Ammon's horn (tissue), 1 donor: ENCODE data around the gene ZNF70.

ENCODE experiments used
- DNase-seq: peaks from one replicate; pipeline ENCODE4 v3.0.0-alpha.2; 2016; ENCODE audit warnings: low spot score

ZNF70 gene

GRCh38 chr22:23756891-23757290 is 6.0 kb upstream of the ZNF70 start:
- no peak for DNase-seq

- DNase-seq, result no peak
These were observed 4.8 kb upstream of the ZNF70 start for GRCh38 chr22:23755711-23756110.

- peak; percentile 69 for DNase-seq
These were observed 4.2 kb upstream of the ZNF70 start for GRCh38 chr22:23754980-23755636.

GRCh38 chr22:23754220-23754919 is 3.5 kb upstream of the ZNF70 start, which contains the start of gene VPREB3:
VPREB3 (minus strand) TSS chr22:23754425; CDS start chr22:23754363, 62 bp downstream.
- DNase-seq, result no peak

GRCh38 chr22:23753385-23753784 is 2.5 kb upstream of the ZNF70 start:
- no peak for DNase-seq

- DNase-seq, result no peak
These were observed 1.8 kb upstream of the ZNF70 start for GRCh38 chr22:23752750-23753149.

- no peak for DNase-seq
These were observed 1.3 kb upstream of the ZNF70 start for GRCh38 chr22:23752090-23752691.

- DNase-seq, result no peak
These were observed 607 bp upstream of the ZNF70 start for GRCh38 chr22:23751441-23751996.

GRCh38 chr22:23750367-23750713 is 572 bp downstream of the ZNF70 start:
- DNase-seq, result no peak

- DNase-seq, result no peak
These were observed 1.0 kb downstream of the ZNF70 start for GRCh38 chr22:23749841-23750301.

- DNase-seq, result no peak
These were observed 5.1 kb downstream of the ZNF70 start for GRCh38 chr22:23745791-23746190.

GRCh38 chr22:23744485-23744884 is 6.4 kb downstream of the ZNF70 start:
- no peak for DNase-seq

GRCh38 chr22:23744001-23744400 is 6.9 kb downstream of the ZNF70 start:
- no peak for DNase-seq

GRCh38 chr22:23743303-23743705 is 7.6 kb downstream of the ZNF70 start:
- no peak for DNase-seq

- no peak for DNase-seq
These were observed 8.2 kb downstream of the ZNF70 start for GRCh38 chr22:23742505-23743264.

GRCh38 chr22:23737696-23738095 is 13.2 kb downstream of the ZNF70 start:
- DNase-seq, result no peak

GRCh38 chr22:23728108-23728507 is 22.8 kb downstream of the ZNF70 start:
- peak; percentile 57 for DNase-seq

- no peak for DNase-seq
These were observed 28.2 kb downstream of the ZNF70 start for GRCh38 chr22:23722724-23723123.

GRCh38 chr22:23722160-23722559 is 28.8 kb downstream of the ZNF70 start:
- no peak for DNase-seq

- DNase-seq, result no peak
These were observed 30.1 kb downstream of the ZNF70 start for GRCh38 chr22:23720855-23721254.

- no peak for DNase-seq
These were observed 32.3 kb downstream of the ZNF70 start for GRCh38 chr22:23718371-23719165.
